HG03064 (cell line): ENCODE measurements around the gene CAPG.
"Not testable (repeated sequence)": the region's sequence is repeated elsewhere in the genome, so short reads cannot be mapped to it uniquely, and the experiment has no call there.

Experiments used
- ATAC-seq: cut with Tn5 transposase; IDR thresholded peaks from one replicate; pipeline ENCODE4 v1.9.1; 2021; ENCODE audit warnings: low read depth; ENCODE audit not compliant: unreplicated experiment

CAPG gene

DNA sequence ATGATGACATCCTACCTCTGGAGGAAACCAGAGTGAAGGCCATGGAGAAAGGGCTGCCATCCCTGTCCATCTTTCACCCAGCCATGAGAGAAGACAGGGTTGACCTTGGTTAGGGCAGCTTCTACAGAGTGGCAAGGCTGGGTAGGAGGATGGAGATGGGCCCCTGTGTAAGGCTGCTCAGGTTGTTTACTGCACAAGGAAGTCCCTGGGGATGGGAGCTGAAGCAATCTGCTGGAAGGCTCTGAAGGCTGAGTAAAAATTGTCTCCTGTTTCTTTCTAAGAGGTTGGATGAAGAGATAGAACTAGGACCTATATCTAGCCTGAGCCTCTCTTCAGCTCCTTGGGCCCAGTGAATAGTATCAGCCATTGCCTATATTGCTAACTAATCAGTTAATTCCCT is 41.2 kb downstream of the CAPG start:
- no peak for ATAC-seq

- ATAC-seq: no peak
Observed at GRCh38 chr2:85367180-85367579, 43.0 kb downstream of the CAPG start.

GRCh38 chr2:85362653-85363387 is 47.3 kb downstream of the CAPG start:
- ATAC-seq: not testable (repeated sequence)

DNA sequence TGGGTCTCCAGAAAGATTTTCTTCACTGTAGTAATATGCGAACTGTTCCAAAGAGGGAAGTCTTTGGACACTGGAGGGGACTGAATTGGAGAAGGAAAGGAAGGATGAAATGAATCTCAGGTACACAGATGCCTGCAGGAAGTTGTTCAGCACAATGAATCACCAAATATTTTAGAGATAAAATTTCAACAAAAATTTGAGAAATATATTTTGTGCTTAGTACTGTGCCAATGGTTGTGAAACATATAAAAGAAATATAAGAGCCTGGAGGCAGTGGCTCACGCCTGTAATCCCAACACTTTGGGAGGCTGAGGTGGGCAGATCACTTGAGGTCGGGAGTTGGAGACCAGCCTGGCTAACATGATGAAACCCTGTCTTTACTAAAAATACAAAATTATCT is 52.4 kb downstream of the CAPG start:
- no peak for ATAC-seq

DNA sequence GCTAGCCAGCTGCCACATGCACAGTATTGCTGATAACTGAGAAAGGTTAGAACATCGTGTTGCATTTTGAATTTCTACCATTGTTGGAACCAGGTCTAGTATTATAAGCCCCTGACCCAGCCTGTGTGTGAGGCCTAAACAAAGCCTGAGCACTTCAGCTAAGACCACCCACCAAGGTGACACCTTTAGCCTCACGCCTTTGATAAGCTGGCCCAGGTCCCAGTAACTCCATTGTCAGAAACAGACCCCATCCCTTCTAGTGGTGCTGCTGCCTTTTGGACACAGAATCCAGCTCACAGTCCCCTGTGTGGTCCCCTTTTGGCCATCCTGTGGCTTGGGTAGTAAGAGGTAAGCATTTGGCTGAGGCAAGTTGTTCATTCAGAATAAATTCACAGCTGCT is 54.0 kb downstream of the CAPG start:
- ATAC-seq: no peak

DNA sequence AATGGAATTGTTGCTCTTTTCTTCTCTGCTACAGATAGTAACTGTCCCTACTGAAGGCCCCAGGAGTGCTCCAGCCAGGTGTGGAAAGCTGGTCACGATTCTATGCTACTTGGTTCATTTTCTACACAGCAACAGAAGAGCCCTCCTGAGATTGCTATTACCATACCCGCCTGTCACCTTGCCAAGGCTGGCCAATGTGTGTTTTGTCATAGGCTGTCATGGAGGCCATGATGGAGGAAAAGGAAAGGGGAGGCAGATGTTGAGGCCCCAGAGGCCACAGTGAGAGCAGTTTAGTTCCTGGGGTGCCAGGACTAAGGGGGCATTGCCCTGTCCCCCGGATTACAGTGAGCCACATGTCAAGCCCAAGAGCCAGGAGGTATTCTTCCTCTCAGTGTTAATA is 54.6 kb downstream of the CAPG start:
- no peak for ATAC-seq

GRCh38 chr2:85355073-85355410 is 55.1 kb downstream of the CAPG start:
- ATAC-seq: no peak

- peak; percentile 93 for ATAC-seq
Observed at GRCh38 chr2:85354286-85355072, 55.7 kb downstream of the CAPG start, which contains the start of the genes ELMOD3 and RETSAT. TSS of gene ELMOD3 (plus strand) at chr2:85354769. CDS start at chr2:85357199, 2,430 bp downstream. TSS of gene RETSAT (minus strand) at chr2:85354528. CDS start at chr2:85354507, 21 bp downstream.

GRCh38 chr2:85353876-85354285 is 56.3 kb downstream of the CAPG start:
- no peak for ATAC-seq

- ATAC-seq: no peak
Observed at GRCh38 chr2:85347599-85347998, 62.6 kb downstream of the CAPG start.
